NCI-H187 (cell line): ENCODE results near the gene MACROD1.

Experiments used
- DNase-seq, 2 experiments: peaks; one replicate each; lab custom pipeline; 2025; lab: John Stamatoyannopoulos, UW

MACROD1 gene

DNA sequence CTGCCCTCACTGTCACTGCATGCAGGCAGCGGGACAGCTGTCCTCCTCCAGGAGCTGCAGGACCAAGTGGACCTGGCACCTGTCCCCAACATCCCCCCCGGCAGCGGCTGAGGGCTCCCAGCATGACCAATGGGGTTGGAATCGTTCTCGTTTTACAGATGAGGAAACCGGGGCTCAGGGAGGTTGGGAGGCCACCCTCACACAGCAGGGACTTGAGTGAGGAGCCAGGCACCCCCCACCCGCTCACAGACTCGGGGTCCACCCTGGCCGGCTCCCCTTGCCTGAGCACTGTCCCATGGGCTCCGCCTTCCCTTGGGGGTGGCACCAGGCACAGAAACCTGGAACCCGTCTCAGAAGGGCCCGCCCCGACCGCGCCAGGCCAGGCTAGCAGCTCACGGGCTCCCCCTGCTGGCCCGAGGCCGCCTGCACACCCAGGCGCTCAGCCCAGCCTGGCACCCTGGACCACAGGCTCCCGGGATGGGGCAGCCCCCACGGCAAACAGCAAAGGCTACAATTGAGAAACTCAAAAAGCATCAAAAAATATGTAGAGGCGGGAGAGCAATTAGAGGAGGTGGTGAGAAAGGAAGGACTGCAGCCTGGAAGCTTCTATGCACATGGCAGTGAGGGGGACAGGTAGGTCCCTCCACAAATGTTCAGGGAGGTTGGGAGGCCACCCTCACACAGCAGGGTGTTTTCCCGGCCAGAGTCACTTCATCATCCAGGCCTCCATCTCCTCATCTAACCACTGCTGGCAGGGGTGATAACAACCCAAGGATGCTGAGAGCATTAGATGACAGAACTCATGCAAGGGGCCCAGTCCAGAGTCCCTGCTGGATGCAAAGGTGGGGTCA lies 12.8 kb downstream of the MACROD1 start:
- peak in 1 of 2 experiments; percentile 13 for DNase-seq

- no peak for DNase-seq
Observed at GRCh38 chr11:64151337-64151736, 14.6 kb downstream of the MACROD1 start.

- no peak for DNase-seq
Observed at GRCh38 chr11:64150481-64151239, 15.3 kb downstream of the MACROD1 start.

DNA sequence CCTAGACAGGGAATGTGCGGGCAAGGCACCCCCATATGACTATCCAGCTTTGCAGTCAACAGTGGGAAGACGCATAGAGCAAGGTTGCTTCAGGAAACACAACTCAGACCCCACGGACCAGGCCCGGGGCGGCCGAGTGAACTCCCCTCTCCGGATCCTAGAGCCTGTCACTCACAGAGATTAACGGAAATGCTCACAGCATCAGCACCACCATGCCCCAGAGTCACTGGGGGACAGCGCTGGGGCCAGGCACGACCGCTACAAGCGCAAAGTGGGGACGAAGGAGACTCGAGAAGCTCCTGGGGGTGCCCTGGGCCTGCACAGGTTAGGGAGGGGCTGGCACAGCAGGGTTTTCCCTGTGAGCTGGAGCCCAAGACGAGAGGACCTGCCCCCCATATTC lies 15.9 kb downstream of the MACROD1 start:
- DNase-seq = no peak

DNA sequence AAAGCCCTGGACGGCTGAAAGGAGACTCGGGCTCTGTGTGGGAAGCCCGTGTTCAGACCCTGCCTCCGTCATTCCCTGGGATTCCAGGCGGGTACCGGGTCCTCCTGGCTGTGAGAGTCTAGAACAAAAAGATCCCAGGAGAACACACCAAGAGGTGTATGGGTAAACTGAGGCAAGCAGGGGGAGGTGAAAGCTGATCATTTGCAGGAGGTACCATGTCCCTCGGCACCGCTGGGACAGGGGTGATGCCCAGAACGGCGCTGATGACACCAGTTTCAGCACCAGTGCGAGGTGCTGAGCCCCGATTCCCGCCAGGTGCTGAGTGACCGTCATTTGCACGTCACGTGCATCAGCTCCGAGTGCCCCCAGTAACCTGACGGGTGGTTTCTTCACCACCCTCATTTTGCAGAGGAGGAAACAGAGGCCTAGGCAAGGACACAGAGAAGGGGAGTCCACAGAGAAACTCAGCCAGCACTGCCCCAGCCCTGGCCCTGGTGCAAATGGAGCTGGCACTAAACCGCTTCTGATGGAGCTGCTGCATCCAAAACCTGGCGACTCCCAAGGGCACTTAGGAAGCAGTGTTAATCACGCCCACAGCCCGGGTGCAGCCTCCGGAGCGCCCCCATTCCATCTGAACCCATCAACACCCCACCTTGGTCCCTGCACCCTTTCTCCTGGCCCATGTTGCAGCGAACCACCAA lies 16.8 kb downstream of the MACROD1 start:
- DNase-seq = no peak

DNA sequence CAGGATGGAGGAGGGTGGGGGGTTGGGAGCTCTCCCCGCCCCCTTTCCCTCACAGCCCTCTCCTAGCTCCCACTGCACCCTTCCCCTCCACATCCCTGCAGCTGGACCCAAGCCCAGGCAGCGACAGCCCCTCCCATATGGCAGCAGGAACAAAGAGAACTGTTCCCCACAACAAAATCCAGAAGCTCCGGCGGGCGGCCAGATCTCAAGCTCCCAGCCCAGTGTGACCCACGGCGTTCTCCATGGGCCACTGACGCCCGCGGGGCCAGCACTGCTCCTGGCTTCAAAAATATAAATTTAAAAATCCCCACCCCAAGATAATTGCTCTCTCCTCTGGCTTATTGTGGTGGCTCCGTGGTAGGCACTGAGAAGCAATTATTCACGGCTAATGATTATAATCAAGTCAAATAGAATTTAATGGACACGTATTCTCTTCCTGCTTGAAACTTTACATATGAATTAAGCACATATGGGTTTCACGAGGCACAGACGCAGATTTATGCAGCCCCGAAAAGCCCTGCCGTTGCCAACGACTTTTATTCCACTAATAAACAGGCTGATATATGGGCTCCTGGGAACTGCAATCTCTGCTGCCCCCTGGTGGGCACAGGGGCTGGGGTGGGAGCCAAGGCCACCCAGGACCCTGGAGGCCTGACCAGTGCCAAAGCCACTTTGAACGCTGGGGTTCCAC lies 17.5 kb downstream of the MACROD1 start:
- peak; percentile 40 to 43 for DNase-seq

- peak; percentile 22 to 45 for DNase-seq
Observed at GRCh38 chr11:64146036-64146955, 19.6 kb downstream of the MACROD1 start.

- DNase-seq = peak; percentile 21 to 37
Observed at GRCh38 chr11:64144587-64145472, 21.1 kb downstream of the MACROD1 start.

GRCh38 chr11:64141081-64141783 lies 24.7 kb downstream of the MACROD1 start:
- no peak for DNase-seq

DNA sequence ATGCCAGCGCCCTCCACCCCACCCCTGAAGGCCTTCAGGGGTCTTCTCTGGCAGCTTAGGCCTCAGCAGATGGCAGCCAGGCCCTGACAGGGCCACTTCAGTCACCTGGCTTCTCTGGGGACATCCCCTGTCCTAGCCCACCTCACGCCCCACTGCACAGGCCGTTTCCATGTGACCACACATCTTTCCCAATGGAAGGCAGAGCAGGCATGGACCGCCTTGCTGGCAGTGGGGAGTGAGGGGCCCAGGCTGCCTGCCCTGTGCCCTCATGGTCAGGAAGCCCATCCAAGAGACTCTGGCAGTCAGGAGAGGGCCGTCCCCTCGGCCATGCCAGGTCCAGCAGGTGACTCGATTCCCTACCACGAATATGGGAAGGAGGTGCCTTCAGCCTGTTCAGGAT lies 25.8 kb downstream of the MACROD1 start:
- no peak for DNase-seq

- no peak for DNase-seq
Observed at GRCh38 chr11:64139049-64139448, 26.9 kb downstream of the MACROD1 start.

- DNase-seq = no peak
Observed at GRCh38 chr11:64138398-64138797, 27.5 kb downstream of the MACROD1 start.

DNA sequence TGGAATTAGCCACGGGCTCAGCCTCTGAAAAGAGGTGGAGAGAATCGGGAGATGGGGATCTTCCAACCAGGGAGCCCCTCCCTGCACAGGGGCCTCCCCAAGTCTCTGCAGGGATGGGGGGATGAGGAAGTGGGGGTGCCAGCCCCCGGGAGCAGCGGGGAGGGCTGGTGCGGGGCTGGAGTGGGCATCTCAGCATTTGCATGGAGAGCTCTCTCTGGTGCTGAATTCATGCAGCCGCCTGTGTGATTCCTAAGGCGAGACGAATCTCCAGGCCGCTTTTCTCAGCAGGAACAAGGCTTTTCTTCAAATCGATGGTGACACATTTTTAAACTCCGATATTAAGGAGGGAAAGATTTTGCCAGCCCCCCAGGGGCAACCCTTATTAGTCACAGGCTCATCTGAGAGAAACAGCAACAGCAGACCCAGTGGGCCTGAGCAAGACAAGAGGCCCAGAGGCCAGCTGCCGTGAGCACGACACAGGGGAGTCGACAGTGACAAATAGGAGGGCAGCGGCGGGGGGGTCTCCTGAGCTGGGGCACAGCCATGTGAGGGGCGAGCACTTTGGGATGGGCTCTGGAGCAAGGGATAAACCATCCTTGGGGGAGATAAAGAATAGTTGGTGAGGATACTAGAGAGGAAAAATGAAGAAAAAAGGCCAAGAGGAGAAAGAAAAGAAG lies 29.0 kb downstream of the MACROD1 start:
- DNase-seq = no peak

DNA sequence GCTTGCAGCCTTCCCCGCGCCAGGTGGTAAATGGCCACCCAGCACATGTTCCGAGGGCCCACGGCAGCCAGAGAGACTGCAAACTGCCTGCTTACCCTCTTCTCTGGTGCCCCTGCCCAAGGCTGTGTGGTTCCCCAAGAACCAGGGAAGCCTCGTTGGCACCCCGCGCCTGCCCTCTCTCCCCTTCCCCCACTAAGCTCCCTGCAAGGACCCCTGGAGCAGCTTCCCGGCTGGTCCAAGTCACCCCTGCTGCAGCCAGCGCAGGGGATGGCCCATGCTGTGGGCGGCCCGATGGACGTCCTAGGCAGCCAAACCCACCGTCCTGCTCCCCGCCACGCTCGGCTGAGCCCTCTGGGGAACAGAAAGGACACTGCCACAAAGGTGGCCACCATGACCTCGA lies 30.2 kb downstream of the MACROD1 start:
- no peak for DNase-seq

- no peak for DNase-seq
Observed at GRCh38 chr11:64134963-64135362, 30.9 kb downstream of the MACROD1 start.

DNA sequence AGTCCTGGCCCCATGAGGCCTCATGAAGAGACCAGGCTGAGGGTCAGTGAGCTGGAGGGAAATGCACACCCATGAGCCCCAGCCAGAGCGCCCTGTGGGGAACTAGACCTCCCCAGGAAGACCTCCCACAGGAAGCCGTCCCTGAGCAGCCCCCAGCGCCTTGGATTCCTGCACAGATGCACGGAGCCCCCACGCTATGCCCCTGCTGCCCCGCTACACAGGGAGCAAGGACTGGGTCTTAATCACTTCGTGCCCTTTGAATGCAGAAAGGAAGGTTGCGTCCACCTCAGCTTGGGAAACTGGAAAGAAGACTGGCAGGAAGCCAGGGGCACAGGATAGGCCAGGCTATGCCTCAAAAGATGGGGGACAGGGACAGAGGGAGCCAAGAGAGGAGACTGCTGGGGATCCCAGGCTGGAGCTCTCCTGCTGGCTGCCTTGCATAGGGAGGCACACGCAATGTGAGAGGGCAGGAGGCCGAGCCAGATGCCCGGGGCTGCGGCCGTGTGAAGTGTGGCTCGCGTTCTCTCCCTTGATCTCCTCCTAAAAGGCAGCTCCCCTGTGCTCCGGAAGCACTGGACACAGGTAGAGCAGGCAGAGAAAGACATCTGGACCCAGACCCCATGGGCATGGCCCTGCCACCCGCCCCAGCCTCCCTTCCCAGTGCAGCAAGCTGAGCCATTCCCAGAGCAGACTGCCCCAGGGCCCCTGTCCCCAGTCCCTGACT lies 32.8 kb downstream of the MACROD1 start:
- DNase-seq = no peak

- DNase-seq = no peak
Observed at GRCh38 chr11:64132191-64132771, 33.6 kb downstream of the MACROD1 start.
